ENCODE measurements around the gene CPNE1.

The CPNE1 gene

GRCh38 chr20:35582741-35583404 lies 81.8 kb downstream of the CPNE1 start:
- H3K4me3 ChIP-seq (ENCODE audit: low read depth, low read length), result no peak overlapping the region
- no peak for TF ChIP-seq CTCF (IDR thresholded peaks at IDR 0.05; ENCODE audit: borderline replicate concordance, insufficient read depth, low read depth, low read length)

- no peak for TF ChIP-seq CTCF (IDR thresholded peaks at IDR 0.05; ENCODE audit: borderline replicate concordance, insufficient read depth, low read depth, low read length)
- no peak overlapping the region for H3K4me3 ChIP-seq (ENCODE audit: low read depth, low read length)
Measured at GRCh38 chr20:35582131-35582530, 82.6 kb downstream of the CPNE1 start.

- TF ChIP-seq CTCF (IDR thresholded peaks at IDR 0.05; ENCODE audit: borderline replicate concordance, insufficient read depth, low read depth, low read length), result no peak
- H3K4me3 ChIP-seq (ENCODE audit: low read depth, low read length), result no peak overlapping the region
Measured at GRCh38 chr20:35579196-35579595, 85.5 kb downstream of the CPNE1 start.

- no peak for TF ChIP-seq CTCF (IDR thresholded peaks at IDR 0.05; ENCODE audit: borderline replicate concordance, insufficient read depth, low read depth, low read length)
- H3K4me3 ChIP-seq (ENCODE audit: low read depth, low read length), result no peak overlapping the region
Measured at GRCh38 chr20:35578469-35578868, 86.2 kb downstream of the CPNE1 start.

- H3K4me3 ChIP-seq (ENCODE audit: low read depth, low read length), result no peak overlapping the region
- TF ChIP-seq CTCF (IDR thresholded peaks at IDR 0.05; ENCODE audit: borderline replicate concordance, insufficient read depth, low read depth, low read length), result no peak
Measured at GRCh38 chr20:35576816-35577215, 87.9 kb downstream of the CPNE1 start.

Data from GM12875 (cell line).